Loucy (cell line): ENCODE data around the gene C2orf92.

Experiments
- CTCF ChIP-seq: fragments of 200-600 bp; sonication (generic); conservative IDR thresholded peaks from 2 replicates; pipeline ENCODE4 v1.5.1; 2014; ENCODE audit warnings: mild to moderate bottlenecking, antibody characterized with exemption, low read length
- EZH2phosphoT487 ChIP-seq: fragments of 200-600 bp; IDR thresholded peaks from 2 replicates; pipeline ENCODE4 v1.6.1; 2018; ENCODE audit warnings: antibody characterized with exemption, mild to moderate bottlenecking, moderate library complexity, borderline replicate concordance

GRCh38 chr2:97726261-97727064, 57.0 kb downstream of the C2orf92 start:
- no peak for TF ChIP-seq EZH2phosphoT487
- no peak for TF ChIP-seq CTCF
